ENCODE data around the gene ALMS1. TPM values are rescaled to one million over a fixed set of nuclear protein-coding genes. Genes with fewer than 3 reads are reported as not detected.

ALMS1 gene
- total RNA-seq, 1 experiment from 2014 or later = 27.6 TPM

DNA sequence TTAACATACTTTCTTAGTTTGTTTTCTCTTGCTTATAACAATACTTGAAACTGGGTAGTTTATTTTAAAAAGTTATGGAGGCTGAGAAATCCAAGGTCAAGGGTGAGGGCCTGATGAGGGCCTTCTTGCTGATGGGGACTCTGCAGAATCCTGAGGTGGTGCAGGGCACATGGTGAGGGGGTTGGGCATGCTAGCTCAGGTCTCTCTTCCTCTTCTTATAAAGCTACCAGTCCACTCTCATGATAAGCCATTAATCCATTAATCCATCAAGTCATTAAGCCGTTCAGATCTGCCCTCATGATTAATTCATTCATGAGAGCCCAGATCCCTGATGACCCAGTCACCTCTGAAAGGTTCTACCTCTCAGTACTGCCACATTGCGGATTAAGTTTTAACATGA lies 21.4 kb downstream of the ALMS1 start:
- Histone ChIP-seq H3K4me3 (ENCODE audit: low read length) (no peak overlapping the region), H3F3A (ENCODE audit: low read length, unreplicated experiment) (no peaks in the 10 kb centered on the region), H3K79me2 (ENCODE audit: low read length) (peaks cover 25% of the 10 kb centered on the region; the same call in 1 of the 2 replicates), H3K9ac (ENCODE audit: low read length) (no peak overlapping the region), H3K9me3 (ENCODE audit: low read length) (no peaks in the 10 kb centered on the region), H3K36me3 (ENCODE audit: low read depth, low read length) (peaks cover 5% of the 10 kb centered on the region; the same call in 1 of the 2 replicates), H4K20me1 (ENCODE audit: low read length) (0 out of 2 replicates have a peak, but pooled peaks cover 4% of the 10 kb centered on the region), H3K4me2 (ENCODE audit: low read length) (no peak overlapping the region), H3K4me1 (ENCODE audit: insufficient read depth, low read length) (no peaks in the 10 kb centered on the region), H3K27ac (ENCODE audit: low read length) (no peak overlapping the region), H3K27me3 (ENCODE audit: low read length) (no peaks in the 10 kb centered on the region), H2AFZ (ENCODE audit: low read length) (no peak overlapping the region), H3K9me2 (replicated peaks; ENCODE audit: low read length) (no peaks in the 10 kb centered on the region)
- TF ChIP-seq EZH2phosphoT487 (IDR thresholded peaks at IDR 0.05; ENCODE audit: borderline replicate concordance, low read length) = no peak
- TF ChIP-seq CTCF (conservative IDR thresholded peaks at IDR 0.05; ENCODE audit: low read depth, low read length) = no peak
- no peak for TF ChIP-seq EZH2 (IDR thresholded peaks at IDR 0.05; ENCODE audit: low read length, unreplicated experiment)
- CTCF ChIA-PET = no interaction called here
- intact Hi-C loops (cut with micrococcal nuclease) = no loop called here
- no peak for DNase-seq
- ATAC-seq = no peak
- POLR2A ChIA-PET (ENCODE audit: unreplicated experiment) = no interaction called here
- BruUV-seq (replicated peaks) = no TSS peak

DNA sequence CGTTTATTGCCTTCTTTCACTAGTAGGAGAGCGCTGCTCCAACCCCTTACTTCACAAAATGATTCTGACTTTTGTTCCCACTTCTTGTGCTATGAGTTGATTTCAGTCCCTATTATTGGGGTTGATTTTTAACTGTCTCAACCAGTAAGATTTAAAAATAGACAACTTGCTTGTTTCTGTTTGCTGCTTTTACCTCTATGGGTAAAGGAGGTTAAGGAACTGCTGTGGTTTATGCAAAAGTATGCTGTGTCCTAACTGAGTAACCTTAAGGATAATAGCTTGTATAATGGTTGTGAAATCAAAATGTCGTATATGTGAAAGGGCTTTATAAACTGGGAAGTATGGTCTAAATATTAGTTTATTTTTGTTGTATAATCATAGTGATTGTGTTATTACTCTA lies 22.6 kb downstream of the ALMS1 start:
- H3K9me2 ChIP-seq (replicated peaks; ENCODE audit: low read length) = no peaks in the 10 kb centered on the region
- no peaks in the 10 kb centered on the region for H3K4me1 ChIP-seq (ENCODE audit: insufficient read depth, low read length)
- H3K36me3 ChIP-seq (ENCODE audit: low read depth, low read length) = peaks cover under 1% of the 10 kb centered on the region; the same call in 1 of the 2 replicates
- H3F3A ChIP-seq (ENCODE audit: low read length, unreplicated experiment) = no peaks in the 10 kb centered on the region
- H3K4me3 ChIP-seq (ENCODE audit: low read length) = no peak overlapping the region
- H2AFZ ChIP-seq (ENCODE audit: low read length) = no peak overlapping the region
- DNase-seq (no peak), ATAC-seq (no peak)
- H3K27ac ChIP-seq (ENCODE audit: low read length) = no peak overlapping the region
- ChIA-PET POLR2A (ENCODE audit: unreplicated experiment) (no interaction called here), CTCF (no interaction called here)
- intact Hi-C loops (cut with micrococcal nuclease) = no loop called here
- BruUV-seq (replicated peaks) = no TSS peak
- H3K9ac ChIP-seq (ENCODE audit: low read length) = no peak overlapping the region
- H3K27me3 ChIP-seq (ENCODE audit: low read length) = no peaks in the 10 kb centered on the region
- H3K79me2 ChIP-seq (ENCODE audit: low read length) = peaks cover 18% of the 10 kb centered on the region; the same call in 1 of the 2 replicates
- H4K20me1 ChIP-seq (ENCODE audit: low read length) = 0 out of 2 replicates have a peak, but pooled peaks cover 4% of the 10 kb centered on the region
- no peak for TF ChIP-seq EZH2 (IDR thresholded peaks at IDR 0.05; ENCODE audit: low read length, unreplicated experiment)
- no peak for TF ChIP-seq CTCF (conservative IDR thresholded peaks at IDR 0.05; ENCODE audit: low read depth, low read length)
- no peak for TF ChIP-seq EZH2phosphoT487 (IDR thresholded peaks at IDR 0.05; ENCODE audit: borderline replicate concordance, low read length)
- no peaks in the 10 kb centered on the region for H3K9me3 ChIP-seq (ENCODE audit: low read length)
- no peak overlapping the region for H3K4me2 ChIP-seq (ENCODE audit: low read length)

GRCh38 chr2:73414696-73415095 lies 29.1 kb downstream of the ALMS1 start:
- Histone ChIP-seq H3K9me3 (ENCODE audit: low read length) (no peaks in the 10 kb centered on the region), H3K36me3 (ENCODE audit: low read depth, low read length) (no peaks in the 10 kb centered on the region; the same call in 1 of the 2 replicates), H3K4me1 (ENCODE audit: insufficient read depth, low read length) (no peaks in the 10 kb centered on the region), H3K79me2 (ENCODE audit: low read length) (no peaks in the 10 kb centered on the region), H3K9me2 (replicated peaks; ENCODE audit: low read length) (no peaks in the 10 kb centered on the region), H3K9ac (ENCODE audit: low read length) (no peak overlapping the region), H4K20me1 (ENCODE audit: low read length) (no peaks in the 10 kb centered on the region), H3K4me3 (ENCODE audit: low read length) (no peak overlapping the region), H3F3A (ENCODE audit: low read length, unreplicated experiment) (no peaks in the 10 kb centered on the region), H3K27me3 (ENCODE audit: low read length) (no peaks in the 10 kb centered on the region), H3K27ac (ENCODE audit: low read length) (no peak overlapping the region), H2AFZ (ENCODE audit: low read length) (no peak overlapping the region), H3K4me2 (ENCODE audit: low read length) (no peak overlapping the region)
- DNase-seq (no peak), ATAC-seq (no peak)
- ChIA-PET CTCF (no interaction called here), POLR2A (ENCODE audit: unreplicated experiment) (no interaction called here)
- no peak for TF ChIP-seq EZH2phosphoT487 (IDR thresholded peaks at IDR 0.05; ENCODE audit: borderline replicate concordance, low read length)
- no peak for TF ChIP-seq EZH2 (IDR thresholded peaks at IDR 0.05; ENCODE audit: low read length, unreplicated experiment)
- no peak for TF ChIP-seq CTCF (conservative IDR thresholded peaks at IDR 0.05; ENCODE audit: low read depth, low read length)
- intact Hi-C loops (cut with micrococcal nuclease) = no loop called here
- BruUV-seq (replicated peaks) = no TSS peak

Data from PC-3 (cell line).